ENCODE measurements around the gene C10orf88.

The C10orf88 gene

DNA sequence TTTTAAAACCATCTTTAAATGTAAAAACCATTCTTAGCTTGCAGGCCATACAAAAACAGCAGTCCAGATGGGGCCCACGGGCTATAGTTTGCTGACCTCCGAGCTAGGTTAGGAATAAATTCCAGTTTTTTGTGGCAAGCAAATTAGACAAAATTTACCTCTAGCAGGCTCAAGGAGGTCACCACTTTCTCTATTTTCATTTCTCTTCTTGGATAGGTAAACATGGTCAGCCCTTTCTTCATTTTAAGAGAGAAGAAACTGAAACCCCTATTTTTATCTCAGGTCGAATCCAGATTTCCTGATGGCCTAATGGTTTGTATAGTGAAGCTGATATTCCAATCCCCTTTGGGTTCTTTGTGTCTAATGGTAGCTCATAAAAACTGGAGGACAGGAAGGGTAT, 43.8 kb upstream of the C10orf88 start:
- H3K4me3 ChIP-seq (ENCODE audit: low read depth, low read length), result no peak overlapping the region
- in situ Hi-C loops (cut with HindIII; ENCODE audit: low sequenced_read_pairs), result no loop called here
- TF ChIP-seq, protein P1, sequence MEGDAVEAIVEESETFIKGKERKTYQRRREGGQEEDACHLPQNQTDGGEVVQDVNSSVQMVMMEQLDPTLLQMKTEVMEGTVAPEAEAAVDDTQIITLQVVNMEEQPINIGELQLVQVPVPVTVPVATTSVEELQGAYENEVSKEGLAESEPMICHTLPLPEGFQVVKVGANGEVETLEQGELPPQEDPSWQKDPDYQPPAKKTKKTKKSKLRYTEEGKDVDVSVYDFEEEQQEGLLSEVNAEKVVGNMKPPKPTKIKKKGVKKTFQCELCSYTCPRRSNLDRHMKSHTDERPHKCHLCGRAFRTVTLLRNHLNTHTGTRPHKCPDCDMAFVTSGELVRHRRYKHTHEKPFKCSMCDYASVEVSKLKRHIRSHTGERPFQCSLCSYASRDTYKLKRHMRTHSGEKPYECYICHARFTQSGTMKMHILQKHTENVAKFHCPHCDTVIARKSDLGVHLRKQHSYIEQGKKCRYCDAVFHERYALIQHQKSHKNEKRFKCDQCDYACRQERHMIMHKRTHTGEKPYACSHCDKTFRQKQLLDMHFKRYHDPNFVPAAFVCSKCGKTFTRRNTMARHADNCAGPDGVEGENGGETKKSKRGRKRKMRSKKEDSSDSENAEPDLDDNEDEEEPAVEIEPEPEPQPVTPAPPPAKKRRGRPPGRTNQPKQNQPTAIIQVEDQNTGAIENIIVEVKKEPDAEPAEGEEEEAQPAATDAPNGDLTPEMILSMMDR (IDR thresholded peaks at IDR 0.05; ENCODE audit: low read depth, low read length), result no peak
- no peak for DNase-seq (ENCODE audit: low read depth, low spot score)

DNA sequence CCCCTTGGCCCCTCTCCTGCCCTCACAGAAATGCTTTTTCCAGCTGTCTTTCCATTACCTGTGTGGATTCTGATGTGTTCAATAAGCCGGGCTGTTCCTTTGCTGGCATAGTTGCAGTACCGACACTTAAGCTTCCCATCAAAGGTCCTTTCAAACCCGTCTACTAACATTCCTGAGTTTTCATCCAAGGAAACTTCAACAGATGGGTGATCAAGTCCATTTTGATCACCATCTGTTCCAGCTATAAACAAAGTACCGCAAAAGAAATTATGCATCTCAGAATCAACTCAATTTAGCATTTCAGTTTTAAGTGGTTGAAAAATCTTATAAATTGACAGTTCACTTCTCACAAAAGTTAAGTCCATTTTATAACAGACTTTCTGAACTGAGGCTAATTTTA, 41.9 kb upstream of the C10orf88 start:
- in situ Hi-C loops (cut with HindIII; ENCODE audit: low sequenced_read_pairs), result no loop called here
- TF ChIP-seq, protein P1 (IDR thresholded peaks at IDR 0.05; ENCODE audit: low read depth, low read length), result no peak
- no peak overlapping the region for H3K4me3 ChIP-seq (ENCODE audit: low read depth, low read length)
- DNase-seq (ENCODE audit: low read depth, low spot score), result no peak

DNA sequence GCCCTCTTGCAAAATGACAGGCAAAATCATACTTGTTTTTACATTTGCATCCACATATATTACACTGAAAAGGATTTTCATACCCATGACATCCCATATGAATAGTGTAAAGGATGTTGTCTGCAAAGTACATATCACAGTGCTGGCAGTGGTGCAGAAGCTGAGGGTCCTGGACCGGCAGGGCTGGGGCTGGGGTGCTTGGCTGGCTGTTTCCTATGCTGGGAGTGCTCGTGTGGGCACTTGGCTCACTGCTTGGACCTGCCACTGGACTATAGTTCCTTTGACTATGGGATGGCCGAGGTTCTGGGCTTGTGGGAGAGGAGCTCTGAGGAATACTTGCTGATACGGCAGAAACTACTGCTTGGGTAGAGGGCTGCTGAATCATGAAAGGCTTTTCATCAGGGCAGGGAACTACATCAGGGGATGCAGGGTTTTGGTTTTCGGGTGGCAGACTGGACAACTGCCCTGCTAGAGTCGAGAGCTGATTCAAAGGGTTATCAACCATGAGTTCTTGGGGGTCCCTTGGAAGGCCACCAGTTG, 39.8 kb upstream of the C10orf88 start:
- in situ Hi-C loops (cut with HindIII; ENCODE audit: low sequenced_read_pairs), result no loop called here
- DNase-seq (ENCODE audit: low read depth, low spot score), result no peak
- TF ChIP-seq, protein P1 (IDR thresholded peaks at IDR 0.05; ENCODE audit: low read depth, low read length), result no peak
- H3K4me3 ChIP-seq (ENCODE audit: low read depth, low read length), result no peak overlapping the region

DNA sequence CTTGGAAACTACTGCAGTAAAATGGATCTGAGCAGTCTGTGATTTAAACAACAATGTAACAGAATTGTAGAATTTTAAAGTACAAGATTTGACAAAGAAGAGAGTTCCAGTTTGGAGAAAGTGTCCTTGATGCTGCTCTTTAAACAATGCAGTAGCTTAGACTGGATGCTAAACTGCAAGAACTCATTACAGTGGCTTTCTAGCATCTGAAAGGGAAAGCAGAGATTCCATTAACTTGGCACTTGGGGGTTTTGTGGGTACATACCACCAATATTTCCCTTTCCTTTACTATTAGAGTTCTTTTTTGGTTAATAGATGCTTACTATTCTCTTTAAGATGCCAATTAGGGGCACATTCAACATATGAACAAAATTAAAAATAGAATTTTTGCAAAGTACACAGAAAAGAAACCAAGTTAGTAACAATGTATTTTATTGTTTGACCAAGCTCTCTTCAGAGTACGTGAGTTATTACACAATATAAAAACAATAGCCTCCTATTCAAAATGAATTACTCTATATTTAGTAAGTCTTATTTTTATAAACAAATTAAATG, 38.1 kb upstream of the C10orf88 start:
- in situ Hi-C loops (cut with HindIII; ENCODE audit: low sequenced_read_pairs), result no loop called here
- H3K4me3 ChIP-seq (ENCODE audit: low read depth, low read length), result no peak overlapping the region
- TF ChIP-seq, protein P1 (IDR thresholded peaks at IDR 0.05; ENCODE audit: low read depth, low read length), result no peak
- DNase-seq (ENCODE audit: low read depth, low spot score), result no peak

DNA sequence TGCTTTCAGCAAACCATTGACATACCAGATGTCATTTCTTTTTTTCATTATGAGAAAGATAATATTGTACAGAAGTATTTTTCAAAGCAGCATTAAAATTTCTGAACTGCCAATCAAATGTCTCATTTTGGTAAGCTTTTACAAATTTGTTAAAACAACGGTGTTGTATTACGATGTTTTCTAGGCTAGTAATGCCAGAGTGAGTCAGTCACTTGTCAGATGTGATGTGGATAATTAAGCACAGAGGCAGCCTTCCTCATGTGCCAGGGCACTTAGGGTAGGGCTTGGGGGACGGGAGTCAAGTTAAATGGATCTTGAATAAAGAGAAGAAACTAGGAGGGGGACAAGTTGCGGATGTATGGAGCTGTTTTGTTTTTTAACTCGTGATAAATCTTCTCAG, 36.3 kb upstream of the C10orf88 start:
- in situ Hi-C loops (cut with HindIII; ENCODE audit: low sequenced_read_pairs), result no loop called here
- DNase-seq (ENCODE audit: low read depth, low spot score), result no peak
- TF ChIP-seq, protein P1 (IDR thresholded peaks at IDR 0.05; ENCODE audit: low read depth, low read length), result no peak

DNA sequence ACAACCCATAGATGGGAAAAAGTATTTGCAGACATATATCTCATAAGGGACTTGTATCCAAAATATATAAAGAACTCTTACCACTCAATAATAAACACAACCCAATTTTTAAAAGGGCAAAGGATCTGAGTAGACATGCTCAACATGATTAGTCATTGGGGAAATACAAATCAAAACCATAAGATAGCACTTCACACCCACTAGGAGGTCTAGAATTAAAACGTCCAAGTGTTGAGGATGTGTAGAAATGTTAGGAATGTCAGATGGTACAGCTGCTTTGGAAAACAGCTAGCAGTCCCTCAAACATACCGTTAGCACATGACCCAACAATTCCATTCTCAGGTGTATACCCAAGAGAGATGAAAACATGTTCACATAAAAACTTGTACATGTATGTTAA, 34.5 kb upstream of the C10orf88 start:
- H3K4me3 ChIP-seq (ENCODE audit: low read depth, low read length), result no peak overlapping the region
- no peak for DNase-seq (ENCODE audit: low read depth, low spot score)
- in situ Hi-C loops (cut with HindIII; ENCODE audit: low sequenced_read_pairs), result no loop called here
- TF ChIP-seq, protein P1 (IDR thresholded peaks at IDR 0.05; ENCODE audit: low read depth, low read length), result no peak

More for the DNA sequence above, 36.3 kb upstream of the C10orf88 start:
- no peak overlapping the region for H3K4me3 ChIP-seq (ENCODE audit: low read depth, low read length)
